Breast epithelium (tissue), 4 donors: ENCODE measurements around the gene CENPP. TPM values are rescaled to one million over a fixed set of nuclear protein-coding genes. Genes with fewer than 3 reads are reported as not detected.
A peak's percentile ranks its signal among the peaks of the same experiment; 100 is the strongest.
"Not testable (repeated sequence)": the region's sequence is repeated elsewhere in the genome, so short reads cannot be mapped to it uniquely, and the experiment has no call there.

Source experiments
- DNase-seq, 2 donors: peaks; one replicate each; pipeline ENCODE4 v3.0.0-alpha.2; 2019; ENCODE audit warnings: low spot score in 2 of 2
- H3K27ac ChIP-seq, 2 donors: fragments of 200-600 bp; sonication (generic) in 1 of 2; one replicate each; pipeline ENCODE4 v1.5.1; 2016 to 2019; ENCODE audit warnings: mild to moderate bottlenecking in 1 of 2
- H3K27me3 ChIP-seq, 2 donors: fragments of 200-600 bp; sonication (generic) in 1 of 2; one replicate each; pipeline versions ENCODE4 v1.5.1 to v1.6.0; 2017 to 2019; ENCODE audit warnings: control low read depth in 1 of 2, mild to moderate bottlenecking in 1 of 2
- H3K36me3 ChIP-seq: fragments of 200-600 bp; one replicate; pipeline ENCODE4 v1.5.1; 2019
- H3K4me1 ChIP-seq, 2 donors: fragments of 200-600 bp; sonication (generic); one replicate each; pipeline ENCODE4 v1.5.1; 2016 to 2019; ENCODE audit warnings: control low read depth in 1 of 2
- H3K4me3 ChIP-seq, 3 donors: fragments of 200-600 bp; sonication (generic); 1 replicate in 2 of 3; 2 replicates in 1 of 3; pipeline ENCODE4 v1.5.1; 2016 to 2019; ENCODE audit warnings: mild to moderate bottlenecking in 3 of 3, moderate library complexity in 2 of 3
- H3K9me3 ChIP-seq, 2 donors: fragments of 200-600 bp; sonication (generic) in 1 of 2; one replicate each; pipeline ENCODE4 v1.5.1; 2016 to 2019; ENCODE audit warnings: control low read depth in 1 of 2
- POLR2A ChIP-seq: fragments of 450-650 bp; IDR thresholded peaks from one replicate; pipeline ENCODE4 v1.6.1; 2016; ENCODE audit warnings: antibody characterized with exemption, mild to moderate bottlenecking, moderate library complexity
- POLR2AphosphoS5 ChIP-seq, 3 donors: sonication (generic); formaldehyde crosslinking; IDR thresholded peaks; one replicate each; pipeline ENCODE4 v1.6.1; 2017; ENCODE audit warnings: antibody characterized with exemption in 3 of 3
- intact Hi-C: fragments of 100-400 bp; cut with DNase I; formaldehyde crosslinking; loops from one replicate; pipeline ENCODE4 v1.15.1; 2023; ENCODE audit warnings: low total_unique reads
- total RNA-seq, 3 donors: library from RNA; depleted of rRNA; stranded (reverse); fragments of >200 nt; gene quantifications; one replicate each; pipeline ENCODE4 v1.1.0, GENCODE V29; 2016
- TF ChIP-seq, protein P1 (sequence below), 3 donors: fragments of 450-650 bp; IDR thresholded peaks; one replicate each; pipeline ENCODE4 v1.5.1; 2016 to 2017; ENCODE audit warnings: antibody characterized with exemption in 3 of 3, mild to moderate bottlenecking in 3 of 3, moderate library complexity in 3 of 3

CENPP gene
- total RNA-seq, 3 donors from 2014 or later: 3.9 to 6.1 (median 4.5) TPM

DNA sequence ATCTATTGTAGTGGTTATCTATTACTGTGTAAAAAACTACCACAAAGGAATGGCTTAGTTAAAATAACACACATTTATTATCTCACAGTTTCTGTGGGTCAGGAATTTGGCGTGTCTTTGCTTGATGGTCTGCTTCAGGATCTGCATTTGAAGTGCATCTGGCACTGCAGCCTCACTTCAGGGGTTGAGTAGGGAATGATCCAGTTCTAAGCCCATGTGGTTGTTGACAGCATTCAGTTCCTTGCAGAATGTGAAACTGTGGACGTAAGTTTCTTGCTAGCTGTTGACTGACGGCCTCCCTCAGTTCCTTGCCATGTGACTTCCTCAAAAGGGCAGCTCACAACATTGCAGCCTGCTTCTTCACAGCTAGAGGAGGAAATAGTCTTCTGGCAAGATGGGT is 80.7 kb downstream of the CENPP start:
- H3K4me3 ChIP-seq: peak overlapping the region in 1 of 3 donors; percentile 36
- no peaks in the 10 kb centered on the region for H3K9me3 ChIP-seq
- H3K36me3 ChIP-seq: no peaks in the 10 kb centered on the region
- TF ChIP-seq, protein P1, sequence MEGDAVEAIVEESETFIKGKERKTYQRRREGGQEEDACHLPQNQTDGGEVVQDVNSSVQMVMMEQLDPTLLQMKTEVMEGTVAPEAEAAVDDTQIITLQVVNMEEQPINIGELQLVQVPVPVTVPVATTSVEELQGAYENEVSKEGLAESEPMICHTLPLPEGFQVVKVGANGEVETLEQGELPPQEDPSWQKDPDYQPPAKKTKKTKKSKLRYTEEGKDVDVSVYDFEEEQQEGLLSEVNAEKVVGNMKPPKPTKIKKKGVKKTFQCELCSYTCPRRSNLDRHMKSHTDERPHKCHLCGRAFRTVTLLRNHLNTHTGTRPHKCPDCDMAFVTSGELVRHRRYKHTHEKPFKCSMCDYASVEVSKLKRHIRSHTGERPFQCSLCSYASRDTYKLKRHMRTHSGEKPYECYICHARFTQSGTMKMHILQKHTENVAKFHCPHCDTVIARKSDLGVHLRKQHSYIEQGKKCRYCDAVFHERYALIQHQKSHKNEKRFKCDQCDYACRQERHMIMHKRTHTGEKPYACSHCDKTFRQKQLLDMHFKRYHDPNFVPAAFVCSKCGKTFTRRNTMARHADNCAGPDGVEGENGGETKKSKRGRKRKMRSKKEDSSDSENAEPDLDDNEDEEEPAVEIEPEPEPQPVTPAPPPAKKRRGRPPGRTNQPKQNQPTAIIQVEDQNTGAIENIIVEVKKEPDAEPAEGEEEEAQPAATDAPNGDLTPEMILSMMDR (IDR thresholded peaks at IDR 0.05): no peak
- TF ChIP-seq POLR2AphosphoS5 (IDR thresholded peaks at IDR 0.05) (peak in 1 of 3 donors; percentile 29), POLR2A (no peak)
- peak overlapping the region; percentile 16 to 74 for H3K27ac ChIP-seq
- H3K27me3 ChIP-seq: no peaks in the 10 kb centered on the region
- intact Hi-C loops: no loop called here
- DNase-seq: no peak
- H3K4me1 ChIP-seq: no peaks in the 10 kb centered on the region

DNA sequence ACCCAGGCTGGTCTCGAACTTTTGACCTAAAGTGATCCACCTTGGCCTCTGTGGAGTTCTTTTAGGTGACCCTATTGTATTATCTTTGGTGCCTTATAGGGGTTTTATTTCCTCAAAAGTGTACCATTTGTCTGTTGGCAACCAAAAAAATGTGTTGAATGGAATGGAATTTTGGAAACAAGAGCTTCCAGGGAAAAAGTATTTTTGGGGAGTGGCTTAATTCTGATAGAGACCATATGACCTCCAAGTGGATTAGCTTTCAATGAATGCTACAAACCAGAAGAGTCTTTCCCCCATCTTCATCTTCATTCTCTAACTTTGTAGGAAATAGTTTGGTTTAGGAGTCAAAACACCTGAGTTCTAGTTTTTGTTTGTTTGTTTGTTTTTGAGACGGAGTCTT is 82.1 kb downstream of the CENPP start:
- TF ChIP-seq POLR2AphosphoS5 (IDR thresholded peaks at IDR 0.05) (no peak), POLR2A (no peak)
- TF ChIP-seq, protein P1 (IDR thresholded peaks at IDR 0.05): no peak
- Histone ChIP-seq H3K4me3 (no peak overlapping the region), H3K36me3 (no peaks in the 10 kb centered on the region), H3K9me3 (no peaks in the 10 kb centered on the region), H3K27me3 (no peaks in the 10 kb centered on the region), H3K4me1 (no peaks in the 10 kb centered on the region), H3K27ac (no peak overlapping the region)
- intact Hi-C loops: no loop called here
- DNase-seq: no peak

DNA sequence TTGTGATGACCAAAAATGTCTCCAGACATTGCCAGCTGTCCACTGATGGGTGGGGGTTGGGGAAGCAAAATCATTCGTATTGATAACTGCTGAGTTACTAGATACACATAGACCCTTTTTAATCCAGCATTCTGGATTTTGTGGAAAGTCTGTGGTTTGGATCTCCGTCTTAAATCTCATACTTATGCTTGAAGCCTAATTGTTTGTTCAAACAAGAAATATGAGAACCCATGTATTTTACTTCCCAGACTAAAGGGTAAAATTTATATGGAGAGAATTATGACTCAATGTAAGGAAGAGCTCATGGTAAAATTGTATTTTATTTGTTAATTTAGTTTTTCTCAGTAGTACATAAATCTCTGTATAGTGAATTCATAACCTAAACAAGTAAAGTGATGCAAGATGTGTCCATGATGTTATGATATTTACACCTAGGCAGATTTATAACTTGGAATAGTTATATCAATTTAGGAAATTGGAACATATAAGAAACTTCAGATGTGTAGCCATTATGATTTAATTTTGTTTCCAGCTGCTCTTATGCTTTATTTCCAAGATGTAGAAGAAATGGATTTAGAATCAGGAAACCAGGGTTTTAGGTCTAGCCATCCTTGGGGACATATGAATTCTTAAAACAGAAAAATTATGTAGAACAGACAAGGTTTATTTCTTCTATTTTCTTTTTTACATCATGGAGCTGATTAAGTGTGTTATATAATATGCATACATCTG is 83.2 kb downstream of the CENPP start:
- no peaks in the 10 kb centered on the region for H3K36me3 ChIP-seq
- H3K4me3 ChIP-seq: no peak overlapping the region
- H3K9me3 ChIP-seq: no peaks in the 10 kb centered on the region
- TF ChIP-seq, protein P1 (IDR thresholded peaks at IDR 0.05): no peak
- TF ChIP-seq POLR2AphosphoS5 (IDR thresholded peaks at IDR 0.05) (no peak), POLR2A (no peak)
- no peaks in the 10 kb centered on the region for H3K4me1 ChIP-seq
- no peak for DNase-seq
- no peak overlapping the region for H3K27ac ChIP-seq
- intact Hi-C loops: no loop called here
- no peaks in the 10 kb centered on the region for H3K27me3 ChIP-seq

DNA sequence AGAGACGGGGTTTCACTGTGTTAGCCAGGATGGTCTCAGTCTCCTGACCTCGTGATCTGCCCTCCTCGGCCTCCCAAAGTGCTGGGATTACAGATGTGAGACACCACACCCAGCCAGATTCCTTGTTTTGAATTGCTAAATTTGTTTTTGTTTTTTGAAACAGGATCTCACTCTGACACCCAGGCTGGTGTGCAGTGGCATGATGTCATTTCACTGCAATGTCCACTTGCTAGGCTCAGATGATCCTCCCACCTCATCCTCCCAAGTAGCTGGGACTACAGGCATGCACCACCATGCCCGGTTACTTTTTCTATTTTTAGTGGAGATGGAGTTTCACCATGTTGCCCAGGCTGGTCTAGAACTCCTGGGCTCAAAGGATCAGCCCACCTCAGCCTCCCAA is 85.4 kb downstream of the CENPP start:
- H3K4me1 ChIP-seq, H3K36me3 ChIP-seq, intact Hi-C loops, DNase-seq, H3K4me3 ChIP-seq, H3K27me3 ChIP-seq, H3K9me3 ChIP-seq: not testable (repeated sequence)
- H3K27ac ChIP-seq: peak overlapping the region; percentile 10 to 41

DNA sequence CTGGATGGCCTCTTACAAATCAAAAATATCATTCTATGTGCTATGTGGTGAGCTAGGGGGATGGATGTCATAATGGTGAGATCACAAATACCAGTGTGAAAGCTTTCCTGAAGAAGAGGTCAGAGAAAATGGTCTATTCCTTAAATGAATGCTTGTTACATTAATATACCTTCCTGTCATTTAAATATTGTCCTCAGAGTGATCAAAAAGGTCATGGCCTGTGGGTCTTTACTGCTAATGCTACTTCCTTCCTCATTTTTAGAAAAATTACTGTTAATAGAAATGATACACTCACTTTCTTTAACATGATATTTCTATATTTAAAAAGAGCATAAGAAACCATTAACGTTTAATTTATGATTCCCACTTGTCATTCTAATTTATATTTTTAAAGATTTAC is 88.8 kb downstream of the CENPP start:
- H3K4me1 ChIP-seq: no peaks in the 10 kb centered on the region
- no peaks in the 10 kb centered on the region for H3K36me3 ChIP-seq
- intact Hi-C loops: no loop called here
- no peak overlapping the region for H3K4me3 ChIP-seq
- DNase-seq: no peak
- no peak overlapping the region for H3K27ac ChIP-seq
- TF ChIP-seq, protein P1 (IDR thresholded peaks at IDR 0.05): no peak
- TF ChIP-seq POLR2A (no peak), POLR2AphosphoS5 (IDR thresholded peaks at IDR 0.05) (no peak)
- no peaks in the 10 kb centered on the region for H3K27me3 ChIP-seq
- no peaks in the 10 kb centered on the region for H3K9me3 ChIP-seq
